Endodermal cell (in vitro differentiated cells): ENCODE measurements around the gene LRP5. TPM values are rescaled to one million over a fixed set of nuclear protein-coding genes. Genes with fewer than 3 reads are reported as not detected.

Experiments
- DNase-seq: peaks from one replicate; pipeline ENCODE4 v3.0.0-alpha.2; 2017
- H3K27ac ChIP-seq: 2 replicates; pipeline ENCODE4 v1.5.1; 2013; ENCODE audit warnings: mild to moderate bottlenecking, low read depth, low read length, moderate library complexity
- H3K27me3 ChIP-seq: 2 replicates; pipeline ENCODE4 v1.6.1; 2013; ENCODE audit warnings: mild to moderate bottlenecking, low read length, moderate library complexity; ENCODE audit not compliant: insufficient read depth, control insufficient read depth, poor library complexity, severe bottlenecking
- H3K36me3 ChIP-seq: 2 replicates; pipeline ENCODE4 v1.7.0; 2013; ENCODE audit warnings: mild to moderate bottlenecking, low read length, moderate library complexity; ENCODE audit not compliant: control insufficient read depth, insufficient read depth
- H3K4me1 ChIP-seq: one replicate; pipeline ENCODE4 v1.7.0; 2013; ENCODE audit warnings: low read length; ENCODE audit not compliant: control insufficient read depth, insufficient read depth
- H3K4me3 ChIP-seq: 2 replicates; pipeline ENCODE4 v1.5.1; 2013; ENCODE audit warnings: mild to moderate bottlenecking, low read length, moderate library complexity
- H3K9ac ChIP-seq: 2 replicates; pipeline ENCODE4 v1.6.1; 2013; ENCODE audit warnings: mild to moderate bottlenecking, low read length, moderate library complexity; ENCODE audit not compliant: poor library complexity, severe bottlenecking; ENCODE audit errors: extremely low read depth
- H3K9me3 ChIP-seq: 2 replicates; pipeline ENCODE4 v1.6.1; 2013; ENCODE audit warnings: mild to moderate bottlenecking, low read length, moderate library complexity; ENCODE audit not compliant: control insufficient read depth
- H3K27ac Mint-ChIP-seq: 2 replicates; pipeline ENCODE4 v1.8.0; 2020; ENCODE audit warnings: mixed read lengths
- H3K27me3 Mint-ChIP-seq: 2 replicates; pipeline ENCODE4 v1.8.0; 2021; ENCODE audit warnings: mild to moderate bottlenecking, mixed read lengths; ENCODE audit not compliant: insufficient read depth
- H3K36me3 Mint-ChIP-seq: 2 replicates; pipeline ENCODE4 v1.8.0; 2020; ENCODE audit warnings: low read depth, mixed read lengths
- H3K4me1 Mint-ChIP-seq: 2 replicates; pipeline ENCODE4 v1.8.0; 2020; ENCODE audit warnings: mixed read lengths
- H3K4me3 Mint-ChIP-seq: 2 replicates; pipeline ENCODE4 v1.8.0; 2020; ENCODE audit warnings: mild to moderate bottlenecking, moderate library complexity, mixed read lengths
- H3K9me3 Mint-ChIP-seq: 2 replicates; pipeline ENCODE4 v1.8.0; 2020; ENCODE audit warnings: mild to moderate bottlenecking, mixed read lengths
- CTCF ChIP-seq: fragments of 200-600 bp; sonication (generic); conservative IDR thresholded peaks from 2 replicates; pipeline ENCODE4 v1.5.0; 2021; ENCODE audit warnings: antibody characterized with exemption, mild to moderate bottlenecking
- WGBS, 2 experiments: methylation state at CpG; one replicate each; pipeline versions ENCODE4 v1.1.5 to v1.1.7; 2013; ENCODE audit warnings: missing lambda C conversion rate in 2 of 2, mixed read lengths in 1 of 2; ENCODE audit not compliant: insufficient coverage in 1 of 2, insufficient read length in 1 of 2; 5-methylcytosine and 5-hydroxymethylcytosine counted together
- total RNA-seq, 2 donors: library from RNA; stranded (reverse); fragmentation: NEBNext Ultra II Directional in 1 of 2; extraction: Animal tissue kit (Norgen Biotek cat#: 25700) in 1 of 2; gene quantifications; 2 replicates in 1 of 2; 3 replicates in 1 of 2; pipeline ENCODE4 v1.2.1, GENCODE V29; 2021

Gene LRP5
- total RNA-seq, 2 donors from 2014 or later: 58.2 to 64.1 TPM

GRCh38 chr11:68384530-68385081 lies 72.2 kb downstream of the LRP5 start:
- H3K9me3 ChIP-seq: no peaks in the 10 kb centered on the region
- no peak for TF ChIP-seq CTCF

DNA sequence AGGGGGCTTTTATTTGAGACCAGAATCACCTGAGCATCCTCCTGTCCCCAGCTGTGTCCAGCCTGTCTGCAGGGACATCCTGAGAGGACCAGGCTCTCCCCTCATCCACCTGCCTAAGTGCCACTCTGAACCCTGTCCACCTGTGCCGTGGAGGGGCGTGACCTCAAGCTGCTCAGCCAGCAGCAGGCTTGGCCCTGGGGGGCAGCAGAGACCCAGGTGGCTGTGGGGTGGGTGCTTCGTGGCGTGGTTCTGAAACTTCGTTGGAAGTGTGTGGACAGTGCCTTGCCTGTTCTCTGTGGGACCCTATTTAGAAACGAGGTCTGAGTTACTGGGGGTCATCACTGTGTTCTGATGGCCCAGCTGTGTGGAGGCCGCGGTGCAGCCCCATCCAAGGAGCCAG lies 72.7 kb downstream of the LRP5 start:
- Histone ChIP-seq H3K4me1 (no peaks in the 10 kb centered on the region), H3K9ac (no peak overlapping the region), H3K27me3 (no peaks in the 10 kb centered on the region), H3K27ac (no peak overlapping the region), H3K4me3 (no peak overlapping the region), H3K36me3 (peaks cover 24% of the 10 kb centered on the region), H3K9me3 (no peaks in the 10 kb centered on the region)
- 86 to 94% methylated on average over 7 to 8 of the region's 8 CpGs for WGBS, 2 experiments
- H3K27ac Mint-ChIP-seq: no peak overlapping the region
- no peak for TF ChIP-seq CTCF
- no peaks in the 10 kb centered on the region for H3K9me3 Mint-ChIP-seq
- no peak for DNase-seq
- H3K4me3 Mint-ChIP-seq: no peak overlapping the region
- H3K4me1 Mint-ChIP-seq: no peaks in the 10 kb centered on the region
- peaks cover 19% of the 10 kb centered on the region for H3K36me3 Mint-ChIP-seq
- H3K27me3 Mint-ChIP-seq: no peaks in the 10 kb centered on the region

More at GRCh38 chr11:68384530-68385081, 72.2 kb downstream of the LRP5 start:
- DNase-seq: no peak
- H3K27ac ChIP-seq: no peak overlapping the region
- no peaks in the 10 kb centered on the region for H3K27me3 ChIP-seq
- H3K27me3 Mint-ChIP-seq: no peaks in the 10 kb centered on the region
- H3K4me3 ChIP-seq: no peak overlapping the region
- no peaks in the 10 kb centered on the region for H3K4me1 ChIP-seq
- H3K36me3 Mint-ChIP-seq: peaks cover 19% of the 10 kb centered on the region
- H3K36me3 ChIP-seq: peaks cover 19% of the 10 kb centered on the region
- H3K4me3 Mint-ChIP-seq: no peak overlapping the region
- no peaks in the 10 kb centered on the region for H3K4me1 Mint-ChIP-seq
- no peaks in the 10 kb centered on the region for H3K9me3 Mint-ChIP-seq
- WGBS, 2 experiments: 93 to 98% methylated on average over 11 to 13 of the region's 13 CpGs
- no peak overlapping the region for H3K9ac ChIP-seq
- H3K27ac Mint-ChIP-seq: no peak overlapping the region

GRCh38 chr11:68386331-68386978 lies 74.1 kb downstream of the LRP5 start:
- Mint-ChIP-seq H3K4me1 (no peaks in the 10 kb centered on the region), H3K27me3 (no peaks in the 10 kb centered on the region), H3K9me3 (no peaks in the 10 kb centered on the region), H3K36me3 (peaks cover 27% of the 10 kb centered on the region), H3K4me3 (no peak overlapping the region), H3K27ac (no peak overlapping the region)
- Histone ChIP-seq H3K4me1 (no peaks in the 10 kb centered on the region), H3K9ac (no peak overlapping the region), H3K27ac (no peak overlapping the region), H3K36me3 (peaks cover 29% of the 10 kb centered on the region), H3K27me3 (no peaks in the 10 kb centered on the region), H3K4me3 (no peak overlapping the region), H3K9me3 (no peaks in the 10 kb centered on the region)
- no peak for TF ChIP-seq CTCF
- DNase-seq: no peak
- 96 to 98% methylated on average over 43 to 52 of the region's 52 CpGs for WGBS, 2 experiments
